PC-9 (cell line): ENCODE data around the gene LDHAL6B. TPM values are rescaled to one million over a fixed set of nuclear protein-coding genes. Genes with fewer than 3 reads are reported as not detected.

ENCODE experiments used
- BruUV-seq: library from RNA; stranded (reverse); fragments of 400-500 nt; replicated peaks from 2 replicates; lab custom pipeline; 2021; lab: Mats Ljungman, UMichigan
- CTCF ChIA-PET: fragments of 300-600 bp; sonication (Branson Sonifier 250); formaldehyde crosslinking; loops from one replicate; lab custom pipeline; 2022; ENCODE audit warnings: antibody characterized with exemption; lab: Charles Lee
- POLR2A ChIA-PET: fragments of 300-600 bp; sonication (Branson Sonifier 250); formaldehyde crosslinking; loops from one replicate; lab custom pipeline; 2022; ENCODE audit warnings: antibody characterized with exemption; ENCODE audit not compliant: unreplicated experiment; lab: Charles Lee
- DNase-seq, 2 experiments: peaks; one replicate each; pipeline versions ENCODE4 v3.0.0 to v3.0.0-alpha.2; 2015 to 2022; ENCODE audit warnings: mixed read lengths in 1 of 2
- H2AFZ ChIP-seq: fragments of 200-600 bp; sonication (generic); 2 replicates; pipeline ENCODE4 v1.8.1; 2017; ENCODE audit warnings: antibody characterized with exemption
- H3F3A ChIP-seq: fragments of 200-600 bp; sonication (generic); 2 replicates; pipeline ENCODE4 v1.8.1; 2017; ENCODE audit warnings: antibody characterized with exemption, mild to moderate bottlenecking, low read depth; ENCODE audit not compliant: insufficient read depth
- H3K27ac ChIP-seq: fragments of 200-600 bp; sonication (generic); 2 replicates; pipeline ENCODE4 v1.6.1; 2016; ENCODE audit warnings: mixed run types
- H3K27me3 ChIP-seq: fragments of 200-600 bp; sonication (generic); 2 replicates; pipeline ENCODE4 v1.6.1; 2016; ENCODE audit warnings: low read depth, mixed run types; ENCODE audit not compliant: insufficient read depth
- H3K36me3 ChIP-seq: fragments of 200-600 bp; sonication (generic); 2 replicates; pipeline ENCODE4 v1.6.1; 2016; ENCODE audit warnings: low read depth, mixed run types
- H3K4me1 ChIP-seq: fragments of 200-600 bp; sonication (generic); replicated peaks from 2 replicates; pipeline ENCODE4 v1.6.1; 2016; ENCODE audit warnings: mixed run types; ENCODE audit not compliant: insufficient read depth
- H3K4me2 ChIP-seq: fragments of 200-600 bp; sonication (generic); 2 replicates; pipeline ENCODE4 v1.6.1; 2017; ENCODE audit warnings: mixed run types
- H3K4me3 ChIP-seq: fragments of 200-600 bp; sonication (generic); 2 replicates; pipeline ENCODE4 v1.6.1; 2016; ENCODE audit warnings: mixed run types
- H3K79me2 ChIP-seq: fragments of 200-600 bp; sonication (generic); 2 replicates; pipeline ENCODE4 v1.6.1; 2017; ENCODE audit warnings: low read depth, mixed run types
- H3K9me2 ChIP-seq: fragments of 200-600 bp; sonication (generic); 2 replicates; pipeline ENCODE4 v1.8.1; 2017; ENCODE audit warnings: mild to moderate bottlenecking; ENCODE audit not compliant: insufficient read depth
- H3K9me3 ChIP-seq: fragments of 200-600 bp; sonication (generic); 2 replicates; pipeline ENCODE4 v1.8.1; 2016; ENCODE audit warnings: low read depth; ENCODE audit not compliant: insufficient read depth
- H4K20me1 ChIP-seq: fragments of 200-600 bp; sonication (generic); 2 replicates; pipeline ENCODE4 v1.8.1; 2017; ENCODE audit not compliant: insufficient read depth
- CTCF ChIP-seq: fragments of 200-600 bp; sonication (generic); conservative IDR thresholded peaks from 2 replicates; pipeline ENCODE4 v1.6.1; 2017; ENCODE audit warnings: mixed run types, antibody characterized with exemption, mild to moderate bottlenecking, moderate library complexity
- EZH2 ChIP-seq: fragments of 200-600 bp; sonication (generic); IDR thresholded peaks from 2 replicates; pipeline ENCODE4 v1.8.0; 2017; ENCODE audit warnings: antibody characterized with exemption, low read depth
- intact Hi-C: fragments of 100-400 bp; cut with micrococcal nuclease; formaldehyde crosslinking; loops from one replicate; pipeline ENCODE4 v1.10.0; 2022; ENCODE audit not compliant: unreplicated experiment
- total RNA-seq: library from RNA; stranded (reverse); gene quantifications from 2 replicates; pipeline ENCODE4 v1.2.3, GENCODE V29; 2021

Gene LDHAL6B
- total RNA-seq, 1 experiment from 2014 or later: not detected

- DNase-seq: no peak
- H3K27me3 ChIP-seq: no peaks in the 10 kb centered on the region
- H3K4me2 ChIP-seq: no peak overlapping the region
- TF ChIP-seq CTCF: no peak
- TF ChIP-seq EZH2: no peak
- POLR2A ChIA-PET: no interaction called here
- H3F3A ChIP-seq: peaks cover 35% of the 10 kb centered on the region
- no peaks in the 10 kb centered on the region for H3K79me2 ChIP-seq
- no peak overlapping the region for H3K4me3 ChIP-seq
- H4K20me1 ChIP-seq: no peaks in the 10 kb centered on the region
- H2AFZ ChIP-seq: no peak overlapping the region
- CTCF ChIA-PET: no interaction called here
- H3K9me2 ChIP-seq: no peaks in the 10 kb centered on the region
- H3K27ac ChIP-seq: 0 out of 2 replicates have a peak overlapping the region, but pooled peaks have one; percentile 9
- no TSS peak for BruUV-seq
- no peaks in the 10 kb centered on the region for H3K9me3 ChIP-seq
- H3K4me1 ChIP-seq: peaks cover 11% of the 10 kb centered on the region; the same call in 1 of the 2 replicates
- peaks cover 8% of the 10 kb centered on the region for H3K36me3 ChIP-seq
- intact Hi-C loops: no loop called here
Measured at GRCh38 chr15:59177317-59177660, 29.4 kb upstream of the LDHAL6B start.

- Histone ChIP-seq H4K20me1 (no peaks in the 10 kb centered on the region), H3K4me2 (no peak overlapping the region), H3K27me3 (no peaks in the 10 kb centered on the region), H3K27ac (no peak overlapping the region), H3K79me2 (no peaks in the 10 kb centered on the region), H3K4me3 (no peak overlapping the region), H3K9me3 (no peaks in the 10 kb centered on the region), H3K36me3 (peaks cover 7% of the 10 kb centered on the region), H3K4me1 (peaks cover 11% of the 10 kb centered on the region; the same call in 1 of the 2 replicates), H3K9me2 (no peaks in the 10 kb centered on the region), H2AFZ (no peak overlapping the region), H3F3A (peaks cover 30% of the 10 kb centered on the region)
- no peak for DNase-seq
- no peak for TF ChIP-seq CTCF
- intact Hi-C loops: no loop called here
- ChIA-PET CTCF (no interaction called here), POLR2A (no interaction called here)
- no TSS peak for BruUV-seq
Measured at GRCh38 chr15:59178151-59178695, 28.4 kb upstream of the LDHAL6B start.

- no peak overlapping the region for H3K4me3 ChIP-seq
- H3K4me1 ChIP-seq: peaks cover 11% of the 10 kb centered on the region; the same call in 1 of the 2 replicates
- H2AFZ ChIP-seq: no peak overlapping the region
- POLR2A ChIA-PET: no interaction called here
- H3K79me2 ChIP-seq: no peaks in the 10 kb centered on the region
- intact Hi-C loops: no loop called here
- H3F3A ChIP-seq: peaks cover 22% of the 10 kb centered on the region
- H3K27ac ChIP-seq: no peak overlapping the region
- no peak overlapping the region for H3K4me2 ChIP-seq
- no peaks in the 10 kb centered on the region for H4K20me1 ChIP-seq
- no peaks in the 10 kb centered on the region for H3K9me3 ChIP-seq
- DNase-seq: no peak
- no TSS peak for BruUV-seq
- TF ChIP-seq EZH2 (no peak), CTCF (no peak)
- H3K9me2 ChIP-seq: no peaks in the 10 kb centered on the region
- H3K27me3 ChIP-seq: no peaks in the 10 kb centered on the region
- CTCF ChIA-PET: no interaction called here
- H3K36me3 ChIP-seq: peaks cover 3% of the 10 kb centered on the region
Measured at GRCh38 chr15:59179717-59180116, 26.9 kb upstream of the LDHAL6B start.
